COR-L47 (cell line): Measurements from ENCODE around the gene EPHB4.
"Not testable (repeated sequence)": the region's sequence is repeated elsewhere in the genome, so short reads cannot be mapped to it uniquely, and the experiment has no call there.

ENCODE experiments used
- DNase-seq: peaks from one replicate; lab custom pipeline; 2025; lab: John Stamatoyannopoulos, UW

Gene EPHB4

DNA sequence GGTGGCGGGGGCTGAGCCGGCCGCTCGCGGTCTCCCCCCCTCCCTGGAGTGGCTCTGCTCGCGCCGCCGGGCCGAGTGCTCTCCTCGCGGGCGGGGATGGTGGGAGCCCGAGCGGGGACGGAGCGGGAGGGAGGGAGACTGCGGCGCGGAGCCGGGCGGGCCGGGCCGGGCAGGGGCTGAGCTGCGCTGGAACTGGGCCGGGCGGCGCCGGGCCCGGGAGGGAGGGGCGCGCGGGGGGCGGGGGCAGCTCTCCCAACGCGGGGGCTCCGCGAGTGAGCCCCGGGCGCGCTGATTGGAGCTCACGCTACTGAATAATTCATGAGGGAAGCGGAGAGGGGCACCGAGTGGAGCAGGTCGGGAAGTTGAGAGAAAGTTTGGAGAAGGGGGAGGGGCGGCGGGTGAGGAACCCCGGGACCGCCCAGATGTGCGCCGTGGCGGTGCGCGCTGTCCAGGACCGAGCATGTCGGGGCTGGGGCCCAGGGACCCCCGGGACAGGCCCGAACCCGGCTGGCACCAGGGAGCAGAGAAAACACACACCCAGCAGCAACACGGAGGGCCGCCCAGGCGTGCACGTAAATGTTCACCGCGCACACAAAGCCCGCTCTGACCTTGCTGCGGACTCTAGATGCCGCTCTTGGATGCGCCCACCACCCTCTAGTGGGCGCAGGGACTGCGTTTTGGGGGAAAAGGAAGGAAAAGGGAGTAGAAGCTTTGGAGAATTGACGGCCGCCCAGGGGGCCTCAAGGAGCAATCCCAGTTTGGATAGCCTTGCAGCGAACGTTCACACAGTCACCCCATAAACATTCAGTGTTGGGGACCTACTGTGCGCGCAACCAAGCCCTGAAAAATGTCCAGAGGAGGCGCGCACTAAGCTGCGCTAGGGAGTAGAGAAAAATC, at the start of gene EPHB4:
EPHB4 (minus strand) TSS at position 194 of the 897 bp plus-strand sequence. CDS start 493 bp downstream, outside the sequence.
- no peak for DNase-seq

DNA sequence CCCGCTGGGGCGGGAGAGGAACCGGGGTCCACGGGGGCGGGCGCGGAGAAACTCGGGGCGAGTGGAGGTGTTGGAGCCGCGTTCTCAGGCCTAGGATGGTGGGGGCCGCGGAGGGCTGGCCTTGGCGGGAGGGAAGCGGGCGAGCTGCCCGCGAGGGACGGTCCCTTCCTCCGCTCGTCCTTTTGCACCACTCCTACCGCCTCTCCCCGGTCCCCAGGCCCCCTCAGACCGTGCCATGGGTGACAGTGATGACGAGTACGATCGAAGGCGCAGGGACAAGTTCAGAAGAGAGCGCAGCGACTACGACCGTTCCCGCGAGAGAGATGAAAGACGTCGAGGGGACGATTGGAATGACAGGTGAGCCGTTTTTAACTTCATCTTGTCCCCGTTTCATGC, 48.0 kb upstream of the EPHB4 start:
- DNase-seq, result no peak

DNA sequence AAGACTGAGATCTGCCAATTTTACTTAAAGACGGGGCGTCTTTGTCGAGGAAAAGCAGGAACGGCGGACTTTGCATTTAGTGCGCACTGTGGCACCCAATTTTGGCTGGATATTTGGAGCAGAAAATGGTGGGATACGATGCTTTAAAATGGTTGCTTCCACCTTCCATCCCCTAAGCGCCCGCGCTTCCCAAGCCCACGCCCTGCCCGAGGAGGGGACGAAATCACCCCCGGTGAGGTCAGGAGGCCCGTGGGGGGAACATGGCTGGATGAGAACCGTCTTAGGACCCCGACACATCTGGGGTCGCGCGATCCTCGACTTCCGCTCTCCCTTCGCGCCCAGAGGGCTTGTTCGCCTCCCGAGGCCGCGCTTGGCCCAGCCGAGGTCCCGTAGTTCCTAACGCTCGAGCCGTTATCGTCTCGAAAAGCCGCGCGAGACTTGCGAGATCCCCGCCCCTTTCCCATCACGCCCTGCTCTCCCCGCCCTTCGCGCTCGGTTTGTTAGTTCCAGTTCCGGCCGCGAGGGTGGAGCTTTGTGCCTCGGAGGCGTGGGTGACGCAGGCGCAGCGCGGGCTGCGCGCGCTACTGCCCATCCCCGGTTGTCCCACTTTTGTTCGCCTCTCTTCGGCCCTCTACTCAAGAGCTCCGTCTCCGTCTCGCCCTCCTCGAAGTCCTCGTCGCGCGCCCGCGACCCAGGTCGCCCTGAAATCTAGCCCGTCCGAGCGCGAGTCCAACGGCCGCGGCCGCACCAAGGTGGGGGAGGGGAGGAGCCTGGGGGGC, 47.4 kb upstream of the EPHB4 start, which contains the start of gene SRRT:
SRRT (plus strand) TSS at position 527 of the 779 bp plus-strand sequence. CDS start 488 bp downstream, outside the sequence.
- DNase-seq, result peak; percentile 99

DNA sequence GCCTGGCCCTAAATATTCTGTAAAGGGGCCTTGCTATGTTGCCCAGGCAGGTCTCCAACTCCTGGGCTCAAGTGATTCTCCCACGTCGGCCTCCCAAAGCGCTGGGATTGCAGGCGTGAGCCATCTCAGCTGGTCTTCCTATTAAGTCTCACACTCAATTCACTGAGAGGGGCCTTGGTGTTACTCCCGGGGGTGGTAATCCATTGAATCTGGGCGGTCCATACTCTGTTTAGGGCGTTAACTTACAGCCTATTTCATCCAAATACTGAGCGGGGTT, 46.9 kb upstream of the EPHB4 start:
- no peak for DNase-seq

DNA sequence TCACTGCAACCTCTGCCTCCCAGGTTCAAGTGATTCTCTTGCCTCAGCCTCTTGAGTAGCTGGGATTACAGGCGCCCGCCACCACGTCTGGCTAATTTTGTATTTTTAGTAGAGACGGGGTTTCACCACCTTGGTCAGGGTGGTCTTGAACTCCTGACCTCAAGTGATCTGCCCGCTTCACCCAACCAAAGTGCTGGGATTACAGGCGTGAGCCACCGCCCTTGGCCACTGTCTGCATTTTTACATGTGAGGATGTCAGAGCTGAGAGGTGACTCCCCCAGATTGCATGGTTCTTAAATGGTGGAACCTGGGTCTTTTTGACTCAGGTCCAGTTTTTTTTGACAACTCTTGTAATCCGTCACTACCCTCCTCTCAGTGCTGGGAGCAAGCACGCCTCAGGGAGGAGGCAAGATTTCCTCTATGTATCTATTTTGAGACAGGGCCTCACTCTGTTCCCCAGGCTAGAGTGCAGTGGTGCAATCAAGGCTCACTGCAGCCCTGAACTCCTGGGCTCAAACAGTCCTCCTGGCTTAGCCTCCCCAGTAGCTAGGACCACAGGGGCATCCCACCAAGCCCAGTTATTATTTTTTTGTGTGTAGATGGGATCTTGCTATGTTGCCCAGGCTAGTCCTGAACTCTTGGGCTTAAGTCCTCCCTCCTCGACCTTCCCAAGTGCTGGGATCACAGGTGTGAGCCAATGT, 46.4 kb upstream of the EPHB4 start:
- no peak for DNase-seq

DNA sequence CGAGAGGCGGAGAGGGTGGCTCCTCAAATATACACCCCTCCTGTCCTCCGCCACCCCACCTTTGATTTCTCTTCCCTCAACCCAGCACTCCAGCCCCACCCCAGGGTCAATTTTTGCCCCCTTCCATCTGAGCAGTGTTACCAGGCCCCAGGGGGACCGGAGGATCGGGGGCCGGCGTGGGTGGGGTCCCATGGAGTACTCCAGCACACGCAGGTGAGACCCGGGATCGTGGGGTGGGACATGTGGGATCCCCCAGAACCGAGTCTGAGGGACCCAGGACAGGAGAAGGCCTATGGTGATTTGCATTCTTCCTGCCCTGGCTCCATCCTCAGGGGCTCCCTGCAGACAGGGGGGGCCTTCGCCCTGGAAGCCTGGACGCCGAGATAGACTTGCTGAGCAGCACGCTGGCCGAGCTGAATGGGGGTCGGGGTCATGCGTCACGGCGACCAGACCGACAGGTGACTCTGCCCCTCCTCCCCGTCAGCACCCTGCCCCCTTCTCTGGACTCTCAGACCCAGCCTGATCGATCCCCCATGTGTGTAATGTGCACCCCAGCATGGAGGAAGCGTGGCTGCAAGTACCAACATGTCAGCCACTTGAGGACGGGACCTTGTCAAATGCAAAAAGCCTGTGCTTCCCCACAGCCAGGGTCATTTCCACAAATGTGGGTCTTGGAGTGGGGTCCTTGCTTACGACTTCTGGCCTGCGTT, 40.6 kb upstream of the EPHB4 start:
- no peak for DNase-seq

DNA sequence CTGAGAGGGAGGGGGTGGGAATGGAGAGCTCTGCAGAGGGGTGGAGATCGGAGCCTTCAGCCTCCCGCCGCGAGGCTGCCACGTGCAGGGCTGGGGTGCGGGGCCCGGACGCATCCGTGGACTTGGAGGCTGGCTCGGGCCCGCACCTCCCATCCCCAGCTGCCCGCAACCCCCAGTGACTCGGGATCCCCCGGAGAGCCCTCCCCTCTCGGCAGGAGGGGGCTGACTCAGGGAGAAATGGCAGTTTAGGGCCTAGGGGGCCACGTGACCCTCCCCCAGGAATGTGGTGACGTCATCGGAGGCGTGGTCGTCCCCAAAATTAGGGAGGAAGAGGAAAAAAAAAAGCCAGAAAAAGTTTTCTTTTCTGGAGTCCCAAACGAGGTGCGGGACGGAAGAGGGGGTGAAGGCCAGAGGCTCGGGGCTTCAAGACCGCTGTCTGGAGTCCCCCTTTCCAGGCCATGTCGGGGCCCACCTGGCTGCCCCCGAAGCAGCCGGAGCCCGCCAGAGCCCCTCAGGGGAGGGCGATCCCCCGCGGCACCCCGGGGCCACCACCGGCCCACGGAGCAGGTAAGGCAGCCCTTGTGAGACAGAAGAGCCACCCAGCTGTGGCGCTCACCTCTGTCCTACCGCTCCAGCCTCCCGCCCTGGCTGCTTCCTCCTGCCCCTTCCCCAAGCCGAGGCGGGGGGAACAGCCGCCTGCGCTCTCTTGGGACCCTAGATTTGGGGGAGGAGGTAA, 39.9 kb upstream of the EPHB4 start, which contains the start of gene TRIP6:
TRIP6 (plus strand) TSS at position 348 of the 736 bp plus-strand sequence; CDS start at position 459, 111 bp downstream.
- DNase-seq, result no peak

DNA sequence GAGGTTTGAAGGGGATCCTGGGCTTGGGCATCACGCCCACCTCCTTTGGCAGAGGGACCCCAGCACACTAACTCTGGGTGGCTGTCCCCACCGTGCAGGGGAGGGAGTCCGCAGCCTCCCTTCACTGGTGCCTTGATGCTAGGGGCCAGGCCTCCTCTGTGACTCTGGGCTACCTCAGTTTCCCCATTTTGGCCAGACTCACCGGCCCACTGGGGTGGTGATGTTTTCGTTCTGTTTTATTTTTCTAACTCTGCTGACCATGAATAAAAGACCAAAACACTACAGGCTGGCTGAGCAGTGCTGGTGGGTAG, 39.4 kb upstream of the EPHB4 start:
- no peak for DNase-seq

DNA sequence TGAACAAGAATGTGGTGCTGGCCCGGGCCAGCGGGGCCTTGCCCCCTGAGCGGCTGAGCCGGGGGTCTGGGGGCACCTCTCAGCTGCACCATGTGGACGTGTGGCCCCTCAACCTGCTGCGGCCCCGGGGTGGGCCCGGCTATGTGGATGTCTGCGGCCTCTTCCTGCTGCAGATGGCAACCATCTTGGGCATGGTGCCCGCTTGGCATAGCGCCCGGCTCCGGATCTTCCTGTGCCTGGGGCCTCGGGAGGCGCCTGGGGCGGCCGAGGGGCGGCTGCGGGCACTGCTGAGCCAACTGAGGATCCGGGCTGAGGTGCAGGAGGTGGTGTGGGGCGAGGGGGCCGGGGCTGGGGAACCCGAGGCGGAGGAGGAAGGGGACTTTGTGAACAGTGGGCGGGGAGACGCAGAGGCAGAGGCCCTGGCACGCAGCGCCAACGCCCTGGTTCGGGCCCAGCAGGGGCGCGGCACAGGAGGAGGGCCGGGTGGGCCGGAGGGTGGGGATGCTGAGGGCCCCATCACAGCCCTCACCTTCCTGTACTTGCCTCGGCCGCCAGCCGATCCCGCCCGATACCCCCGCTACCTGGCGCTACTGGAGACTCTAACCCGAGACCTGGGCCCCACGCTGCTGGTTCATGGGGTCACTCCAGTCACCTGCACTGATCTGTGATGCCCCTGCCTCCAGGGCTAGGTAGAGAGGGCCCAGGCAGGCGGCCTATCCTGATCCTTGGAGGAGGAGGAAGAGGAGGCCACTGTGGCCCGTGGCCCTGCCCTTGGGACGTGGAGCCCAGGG, 38.8 kb upstream of the EPHB4 start:
- peak; percentile 41 for DNase-seq

DNA sequence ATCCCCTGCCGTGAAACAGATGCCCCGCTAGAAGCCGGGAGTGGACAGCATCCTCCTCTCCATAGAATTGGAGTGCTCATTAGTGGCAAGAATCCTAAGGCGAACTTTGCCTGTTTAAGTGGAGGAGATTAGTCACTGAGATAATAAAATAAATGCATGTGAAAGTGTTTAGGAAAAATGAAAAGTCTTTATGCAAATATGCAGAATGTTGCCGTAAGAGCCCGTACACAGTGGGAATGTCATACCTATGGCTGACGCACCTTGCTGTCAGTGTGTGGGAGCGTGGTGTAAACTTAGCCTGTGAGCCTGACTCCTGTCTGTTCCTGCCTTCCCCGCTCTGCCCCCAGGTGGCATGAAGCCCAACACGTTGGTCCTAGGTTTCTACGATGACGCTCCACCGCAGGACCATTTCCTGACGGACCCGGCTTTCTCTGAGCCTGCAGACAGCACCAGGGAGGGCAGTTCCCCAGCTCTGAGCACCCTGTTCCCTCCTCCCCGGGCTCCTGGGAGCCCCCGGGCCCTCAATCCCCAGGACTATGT, 38.1 kb upstream of the EPHB4 start:
- DNase-seq, result no peak

DNA sequence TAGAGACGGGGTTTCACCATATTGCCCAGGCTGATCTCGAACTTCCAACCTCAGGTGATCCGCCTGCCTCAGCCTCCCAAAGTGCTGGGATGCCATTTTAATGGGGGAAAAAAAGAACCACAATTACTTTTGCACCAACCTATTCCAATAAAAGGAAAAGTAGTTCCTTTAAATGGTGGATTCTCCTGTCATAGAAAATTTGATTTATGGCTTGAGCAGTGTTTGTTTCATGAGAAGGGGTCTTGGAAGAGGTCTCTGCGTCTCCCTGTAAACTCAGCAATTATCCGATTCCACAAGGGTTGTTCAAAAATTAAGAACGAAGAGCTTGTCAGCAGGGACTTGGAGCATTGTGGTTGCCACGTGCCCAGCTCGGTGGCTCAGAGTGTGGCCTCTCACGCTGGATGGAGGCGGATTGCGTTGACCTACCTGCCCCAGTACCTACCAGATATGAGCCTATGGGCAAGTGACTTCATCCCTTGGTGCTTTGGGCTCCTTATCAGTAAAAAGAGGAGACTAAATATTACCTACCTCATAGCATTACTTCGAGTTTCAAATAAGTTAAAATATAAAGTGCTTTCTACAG, 37.0 kb upstream of the EPHB4 start:
- no peak for DNase-seq

DNA sequence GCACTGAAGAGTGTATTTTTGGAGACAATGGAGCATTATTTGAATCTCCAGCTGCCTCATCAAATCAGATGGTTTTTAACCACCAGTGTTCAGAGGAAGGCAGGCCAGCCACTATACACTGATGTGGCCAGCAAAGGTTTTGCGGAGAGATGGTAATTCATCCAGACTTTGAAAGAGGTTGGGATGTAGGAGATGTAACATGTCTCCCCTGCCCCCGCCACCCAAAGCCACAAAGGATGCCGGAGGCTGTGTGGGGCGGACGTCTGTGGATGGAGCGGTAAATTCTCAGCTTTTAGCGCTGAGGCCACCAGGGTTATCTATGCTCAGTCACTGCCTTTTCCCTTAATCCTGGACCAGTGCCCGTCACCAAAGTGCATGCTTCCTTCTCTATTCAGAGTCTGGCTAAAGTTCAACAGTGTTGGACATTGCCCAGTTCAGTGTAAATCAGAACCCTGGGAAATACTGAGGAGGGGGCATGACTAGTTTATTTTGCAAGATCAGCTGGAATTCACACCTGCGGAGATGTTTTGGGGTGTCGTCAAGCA, 36.2 kb upstream of the EPHB4 start:
- no peak for DNase-seq

DNA sequence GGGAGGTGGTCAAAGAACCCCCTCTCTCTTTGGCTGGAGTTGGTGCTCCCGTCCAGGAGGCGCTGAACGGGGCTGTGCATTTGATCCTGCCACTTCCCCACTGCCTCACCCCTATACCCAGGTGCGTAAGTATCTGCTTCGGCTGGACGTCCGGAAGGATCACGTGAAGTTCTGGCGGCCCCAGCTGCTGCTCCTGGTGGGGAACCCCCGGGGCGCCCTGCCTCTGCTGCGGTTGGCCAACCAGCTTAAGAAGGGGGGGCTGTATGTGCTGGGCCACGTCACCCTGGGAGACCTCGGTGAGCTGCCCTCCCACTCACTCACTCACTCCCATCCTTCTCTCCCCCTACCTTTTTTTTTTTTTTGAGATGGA, 34.3 kb upstream of the EPHB4 start:
- no peak for DNase-seq

DNA sequence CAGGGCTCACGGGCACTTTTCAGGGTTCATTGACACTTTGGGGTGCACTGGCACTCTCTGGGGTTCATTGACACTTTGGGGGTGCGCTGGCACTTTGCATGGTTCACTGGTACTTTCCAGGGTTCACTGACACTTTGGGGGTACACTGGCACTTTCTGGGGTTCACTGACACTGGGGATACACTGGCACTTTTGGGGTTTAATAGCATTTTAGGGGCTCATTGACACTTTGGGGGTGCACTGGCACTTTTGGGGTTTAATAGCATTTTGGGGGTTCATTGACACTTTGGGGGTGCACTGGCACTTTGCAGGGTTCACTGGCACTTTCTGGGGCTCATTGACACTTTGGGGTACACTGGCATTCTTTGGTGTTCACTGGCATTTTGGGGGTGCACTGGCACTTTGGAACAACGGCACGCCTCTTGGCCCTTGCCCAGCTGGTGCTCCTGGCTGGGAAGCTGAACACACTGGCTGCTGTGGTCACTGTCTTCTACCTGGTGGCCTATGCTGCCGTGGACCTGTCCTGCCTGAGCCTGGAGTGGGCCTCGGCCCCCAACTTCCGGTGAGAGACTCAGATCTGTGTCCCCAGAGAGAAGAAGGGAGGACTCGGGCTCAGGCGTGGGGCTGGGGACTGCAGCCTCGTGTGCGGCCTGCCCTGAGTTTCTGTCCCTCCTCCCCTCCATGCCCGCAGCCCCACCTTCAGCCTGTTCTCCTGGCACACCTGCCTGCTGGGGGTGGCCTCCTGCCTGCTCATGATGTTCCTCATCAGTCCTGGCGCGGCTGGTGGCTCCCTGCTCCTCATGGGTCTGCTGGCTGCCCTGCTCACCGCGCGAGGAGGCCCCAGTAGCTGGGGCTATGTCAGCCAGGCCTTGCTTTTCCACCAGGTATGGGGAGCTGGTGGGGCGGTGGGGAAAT, 33.6 kb upstream of the EPHB4 start:
- DNase-seq, result no peak

DNA sequence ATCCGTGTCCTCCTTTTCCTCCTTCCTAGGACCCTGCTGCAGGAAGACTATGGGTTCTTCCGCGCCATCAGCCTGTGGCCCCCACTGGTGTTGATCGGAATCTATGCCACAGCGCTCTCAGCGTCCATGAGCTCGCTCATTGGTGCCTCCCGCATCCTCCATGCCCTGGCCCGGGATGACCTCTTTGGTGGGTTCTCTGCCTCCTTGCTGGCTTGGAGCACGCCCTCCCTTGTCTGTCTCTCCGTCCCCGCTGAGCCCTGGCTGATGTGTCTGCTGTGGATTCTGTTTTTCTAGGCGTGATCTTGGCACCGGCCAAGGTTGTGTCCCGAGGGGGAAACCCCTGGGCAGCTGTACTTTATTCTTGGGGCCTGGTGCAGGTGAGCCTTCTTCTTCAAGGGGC, 32.5 kb upstream of the EPHB4 start:
- DNase-seq, result no peak

DNA sequence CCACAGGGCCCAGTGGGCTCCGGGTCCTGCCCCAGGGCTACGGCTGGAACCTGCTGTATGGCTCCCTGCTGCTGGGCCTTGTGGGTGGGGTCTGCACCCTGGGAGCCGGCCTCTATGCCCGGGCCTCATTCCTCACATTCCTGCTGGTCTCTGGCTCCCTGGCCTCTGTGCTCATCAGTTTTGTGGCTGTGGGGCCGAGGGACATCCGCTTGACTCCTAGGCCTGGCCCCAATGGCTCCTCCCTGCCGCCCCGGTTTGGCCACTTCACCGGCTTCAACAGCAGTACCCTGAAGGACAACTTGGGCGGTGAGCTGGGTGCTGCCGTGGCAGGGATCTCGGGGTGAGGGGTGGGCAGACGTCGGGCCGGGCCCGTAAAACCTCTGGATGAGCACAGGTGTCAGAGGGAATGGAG, 29.6 kb upstream of the EPHB4 start:
- DNase-seq, result no peak

DNA sequence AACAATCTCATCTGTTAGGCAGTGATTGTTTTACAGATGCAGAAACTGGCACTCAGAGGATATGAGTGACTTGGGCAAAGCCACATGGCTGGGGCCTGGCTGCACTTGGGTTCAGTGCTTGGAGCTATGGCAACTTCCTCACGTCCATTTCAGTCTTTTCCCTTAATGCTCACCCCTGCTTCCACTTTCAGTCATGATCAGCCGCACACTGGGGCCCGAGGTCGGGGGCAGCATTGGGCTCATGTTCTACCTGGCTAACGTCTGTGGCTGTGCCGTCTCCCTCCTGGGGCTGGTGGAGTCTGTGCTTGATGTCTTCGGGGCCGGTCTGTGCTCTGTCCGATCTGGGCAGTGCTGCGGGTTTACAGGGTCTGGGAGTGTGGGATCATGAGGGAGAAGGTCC, 28.2 kb upstream of the EPHB4 start:
- no peak for DNase-seq

DNA sequence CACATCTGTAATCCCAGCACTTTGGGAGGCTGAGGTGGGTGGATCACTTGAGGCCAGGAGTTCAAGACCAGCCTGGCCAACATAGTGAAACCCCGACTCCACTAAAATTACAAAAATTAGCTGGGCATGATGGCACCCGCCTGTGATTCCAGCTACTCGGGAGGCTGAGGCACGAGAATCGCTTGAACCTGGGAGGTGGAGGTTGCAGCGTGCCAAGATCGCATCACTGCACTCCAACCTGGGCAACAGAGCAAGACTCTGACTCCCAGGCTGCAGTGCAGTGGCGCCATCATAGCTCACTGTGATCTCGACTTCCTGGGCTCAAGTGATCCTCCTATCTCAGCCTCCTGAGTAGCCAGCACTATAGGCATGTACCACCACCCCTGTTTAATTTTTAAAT, 27.6 kb upstream of the EPHB4 start:
- DNase-seq, result not testable (repeated sequence)
